Activated CD8-positive, alpha-beta memory T cell treated with anti-CD3 and anti-CD28 coated beads for 36 hours (primary cell): ENCODE results near the gene SUMO1. TPM values are rescaled to one million over a fixed set of nuclear protein-coding genes. Genes with fewer than 3 reads are reported as not detected.

ENCODE experiments used
- CTCF ChIA-PET: fragments of 350-600 bp; sonication (Branson Sonifier 250); formaldehyde crosslinking; loops from one replicate; lab custom pipeline; 2021; ENCODE audit warnings: antibody characterized with exemption; lab: Charles Lee
- POLR2A ChIA-PET: fragments of 350-600 bp; sonication (Branson Sonifier 250); formaldehyde crosslinking; loops from one replicate; lab custom pipeline; 2021; ENCODE audit warnings: antibody characterized with exemption; lab: Charles Lee
- total RNA-seq, 2 experiments: library from RNA; stranded (reverse); gene quantifications; one replicate each; pipeline ENCODE4 v1.2.3, GENCODE V29; 2021

SUMO1 gene
- total RNA-seq, 2 experiments from 2014 or later = 112 to 116 TPM

DNA sequence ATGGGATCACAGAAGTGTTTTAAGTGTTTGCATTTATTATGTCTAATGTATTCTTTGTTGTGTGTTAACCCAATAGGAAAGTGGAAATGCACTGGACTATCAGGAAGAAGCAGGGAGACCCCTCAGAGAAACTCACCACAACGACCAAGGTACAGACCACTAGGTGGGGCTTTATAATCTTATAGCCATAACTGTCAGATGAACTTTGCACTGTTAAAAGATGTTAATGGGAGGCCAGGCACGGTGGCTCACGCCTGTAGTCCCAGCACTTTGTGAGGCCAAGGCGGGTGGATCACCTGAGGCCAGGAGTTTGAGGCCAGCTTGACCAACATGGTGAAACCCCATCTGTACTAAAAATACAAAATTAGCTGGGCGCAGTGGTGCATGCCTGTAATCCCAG is 73.2 kb downstream of the SUMO1 start:
- CTCF ChIA-PET = interaction anchor here (0.6 kb wide), 2 partner anchors 18 to 346 kb away, joined by 4 read pairs; no protein-coding TSS in a partner anchor
- POLR2A ChIA-PET = no interaction called here

DNA sequence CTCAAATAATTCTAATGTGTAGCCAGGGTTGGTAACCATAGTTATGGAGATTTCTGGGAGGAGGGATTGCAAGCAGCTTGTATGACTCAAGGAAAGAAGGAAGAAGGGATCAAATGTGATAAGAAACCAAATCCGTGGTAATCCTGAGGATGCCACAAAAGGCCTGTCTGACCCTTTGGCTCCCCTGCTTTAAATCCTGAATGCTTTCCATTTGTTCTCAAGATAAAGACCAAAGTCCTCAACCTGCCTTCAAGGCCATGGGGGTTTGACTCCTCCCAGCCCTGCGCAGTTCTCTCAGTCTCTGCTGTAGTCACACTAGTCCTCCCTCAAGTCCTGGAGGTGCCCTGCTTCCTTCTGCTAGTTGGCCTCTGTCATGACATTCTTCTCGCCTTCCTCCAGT is 74.0 kb downstream of the SUMO1 start:
- CTCF ChIA-PET = no interaction called here
- POLR2A ChIA-PET = no interaction called here

DNA sequence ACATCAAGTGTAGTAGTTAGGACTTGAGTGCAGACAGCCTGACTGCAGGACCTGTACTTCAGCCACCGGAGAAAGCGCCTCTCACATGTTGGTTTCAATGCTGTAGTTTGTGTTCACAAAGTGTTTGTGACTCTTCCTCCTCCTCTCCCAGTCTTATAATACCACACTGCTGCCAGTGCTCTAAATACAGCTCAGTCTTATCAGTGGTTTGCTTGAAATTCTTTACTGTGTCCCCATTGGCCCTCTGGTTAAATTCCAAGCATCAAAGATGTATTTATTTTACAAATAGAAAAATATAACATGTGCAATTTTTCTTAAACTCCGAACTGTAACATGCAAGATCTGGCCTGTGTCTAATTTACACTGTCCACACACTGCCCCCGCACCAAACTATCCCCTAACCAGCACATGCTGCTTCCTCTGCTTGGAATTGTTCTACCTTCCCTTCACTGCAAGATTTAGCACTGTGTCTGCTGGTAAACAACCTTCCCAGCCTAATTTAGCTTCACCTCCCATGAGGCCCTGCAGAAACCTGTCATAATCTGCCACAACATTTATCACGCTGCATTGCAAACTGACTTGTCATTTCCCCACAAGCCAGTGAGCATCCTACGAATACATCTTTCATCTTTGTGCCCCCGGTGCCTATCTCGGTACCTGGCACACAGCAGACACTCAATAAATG is 77.1 kb downstream of the SUMO1 start:
- CTCF ChIA-PET = no interaction called here
- POLR2A ChIA-PET = no interaction called here

DNA sequence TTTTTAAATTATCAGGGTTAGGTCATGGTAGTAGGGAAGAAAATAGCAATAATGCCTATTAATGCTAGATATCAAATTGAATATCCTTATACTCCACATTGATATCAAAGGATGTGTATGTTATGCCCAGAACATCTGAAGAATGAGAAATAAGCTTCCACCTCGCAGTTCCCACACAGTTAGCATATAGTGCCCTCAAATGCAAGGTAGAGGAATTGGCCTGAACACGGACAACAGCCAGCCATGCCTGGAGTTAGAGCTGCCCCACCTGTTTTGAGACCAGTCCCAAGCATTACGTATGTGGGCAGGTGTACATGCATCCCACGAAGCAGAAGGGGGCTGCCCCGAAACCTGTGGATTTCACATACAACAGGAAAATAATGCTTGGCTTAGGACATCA is 79.6 kb downstream of the SUMO1 start:
- ChIA-PET CTCF (no interaction called here), POLR2A (interaction anchor here (0.5 kb wide), 1 partner anchor 108 kb away, joined by 4 read pairs; no protein-coding TSS in a partner anchor)

DNA sequence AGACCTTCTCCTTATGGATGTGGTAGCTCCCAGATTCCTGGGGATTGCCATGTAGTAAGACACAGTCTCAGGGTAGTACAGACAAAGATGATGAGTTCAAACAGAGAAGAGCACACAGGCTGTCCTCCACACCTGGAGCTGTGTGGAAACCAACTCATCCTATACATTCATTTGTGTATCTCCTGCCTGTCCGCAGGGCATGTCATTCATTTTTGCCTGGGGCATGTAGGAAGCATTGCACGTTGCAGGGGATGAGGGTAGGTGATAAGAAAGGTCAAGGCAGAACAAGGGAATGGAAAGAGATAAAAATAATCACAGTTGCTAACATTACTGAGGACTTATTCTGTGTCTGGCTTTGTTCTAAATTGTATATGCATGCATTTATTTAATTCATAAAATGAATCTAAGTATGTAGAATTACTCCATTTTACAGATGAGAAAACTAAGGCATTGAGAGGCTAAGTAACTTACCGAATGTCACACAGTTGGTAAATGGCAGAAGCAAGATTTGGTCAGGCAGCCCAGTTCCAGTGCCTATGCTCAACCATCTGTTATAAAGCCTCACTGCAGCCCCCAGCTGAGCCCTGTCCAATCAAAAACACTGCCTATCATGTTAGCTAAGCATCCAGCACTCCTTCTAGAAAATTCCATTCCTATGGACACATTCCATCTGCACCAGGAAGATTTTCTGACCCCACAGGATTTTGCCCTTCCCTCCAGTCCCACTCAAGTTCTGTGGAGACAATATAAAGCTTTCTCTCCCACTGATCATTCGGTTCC is 81.0 kb downstream of the SUMO1 start:
- CTCF ChIA-PET = interaction anchor here (0.6 kb wide), 1 partner anchor 16 kb away, joined by 3 read pairs; no protein-coding TSS in a partner anchor
- POLR2A ChIA-PET = no interaction called here

Other genes starting within 250 kb of the SUMO1 start
- under 1 TPM; 0.46 to 0.63 TPM for gene FZD7, start 204.7 kb downstream of the SUMO1 start, total RNA-seq
- gene KIAA2012, start 165.3 kb downstream of the SUMO1 start, total RNA-seq = not detected
- gene NOP58, start 27.2 kb upstream of the SUMO1 start, total RNA-seq = 100 to 1,000 TPM; 215 to 220 TPM
- 1 to 10 TPM; 9.3 to 9.4 TPM for gene BMPR2, start 137.7 kb upstream of the SUMO1 start, total RNA-seq